K562 (cell line): Measurements from ENCODE around the gene PGAP2. TPM values are rescaled to one million over a fixed set of nuclear protein-coding genes. Genes with fewer than 3 reads are reported as not detected.
A peak's percentile ranks its signal among the peaks of the same experiment; 100 is the strongest.

ENCODE experiments used
- BHLHE40 ChIP-seq: IDR thresholded peaks from 2 replicates; pipeline ENCODE4 v1.6.1; 2011; ENCODE audit warnings: low read length, improper control_type of control experiment
- BRD4 ChIP-seq: fragments of 200-600 bp; sonication (generic); IDR thresholded peaks from 2 replicates; pipeline ENCODE4 v1.6.1; 2017; ENCODE audit warnings: inconsistent platforms
- CGGBP1 ChIP-seq: fragments of 250-450 bp; sonication (Bioruptor Pico); IDR thresholded peaks from 2 replicates; pipeline ENCODE4 v1.9.0; 2021; ENCODE audit warnings: mild to moderate bottlenecking
- CTBP1 ChIP-seq: fragments of 450-650 bp; IDR thresholded peaks from 2 replicates; pipeline ENCODE4 v1.6.1; 2016; ENCODE audit warnings: borderline replicate concordance
- EP400 ChIP-seq: fragments of 450-650 bp; IDR thresholded peaks from 2 replicates; pipeline ENCODE4 v1.6.1; 2017; ENCODE audit warnings: antibody characterized with exemption, mild to moderate bottlenecking, moderate library complexity
- KDM1A ChIP-seq, 2 experiments: fragments of 450-650 bp; IDR thresholded peaks; 2 replicates each; pipeline ENCODE4 v1.6.1; 2016; ENCODE audit warnings: mild to moderate bottlenecking in 2 of 2
- KHSRP ChIP-seq: fragments of 450-650 bp; IDR thresholded peaks from 2 replicates; pipeline ENCODE4 v1.6.1; 2017
- L3MBTL2 ChIP-seq: fragments of 450-650 bp; IDR thresholded peaks from 2 replicates; pipeline ENCODE4 v1.6.1; 2016; ENCODE audit warnings: mild to moderate bottlenecking, moderate library complexity
- MYC ChIP-seq, 2 experiments: fragments of 250-450 bp in 1 of 2; sonication (Bioruptor Pico) in 1 of 2; IDR thresholded peaks; 2 replicates each; pipeline versions ENCODE4 v1.5.1 to v1.6.1; 2012 to 2021; ENCODE audit warnings: low read depth in 2 of 2, borderline replicate concordance in 1 of 2, improper control_type of control experiment in 1 of 2, low read length in 1 of 2, mild to moderate bottlenecking in 1 of 2, moderate library complexity in 1 of 2
- NEUROD1 ChIP-seq: fragments of 150-350 bp; IDR thresholded peaks from 2 replicates; pipeline ENCODE4 v1.6.1; 2014; ENCODE audit warnings: borderline replicate concordance, low read length, low read depth; ENCODE audit not compliant: partially characterized antibody
- PBX2 ChIP-seq, 2 experiments: IDR thresholded peaks in 1 of 2; conservative IDR thresholded peaks in 1 of 2; 2 replicates each; pipeline ENCODE4 v1.6.1; 2016; ENCODE audit warnings: low read depth in 2 of 2, mild to moderate bottlenecking in 1 of 2, missing compliant biosample characterization in 1 of 2, missing genetic modification characterization in 1 of 2, moderate library complexity in 1 of 2
- PTTG1 ChIP-seq: fragments of 450-650 bp; IDR thresholded peaks from 2 replicates; pipeline ENCODE4 v1.6.1; 2016; ENCODE audit warnings: low read depth, mild to moderate bottlenecking, missing genetic modification characterization, missing compliant biosample characterization
- SIN3B ChIP-seq: fragments of 450-650 bp; IDR thresholded peaks from 2 replicates; pipeline ENCODE4 v1.6.1; 2017; ENCODE audit warnings: low read depth, mild to moderate bottlenecking, moderate library complexity
- TEAD4 ChIP-seq, 2 experiments: sonication (generic) in 1 of 2; formaldehyde crosslinking in 1 of 2; IDR thresholded peaks; 2 replicates each; pipeline versions ENCODE4 v1.6.1 to v1.8.0; 2012 to 2022; ENCODE audit warnings: borderline replicate concordance in 1 of 2, inconsistent platforms in 1 of 2, low read length in 1 of 2, mild to moderate bottlenecking in 1 of 2, missing genetic modification reagents in 1 of 2
- ZBTB1 ChIP-seq: sonication (generic); formaldehyde crosslinking; IDR thresholded peaks from 2 replicates; pipeline ENCODE4 v1.8.1; 2023; ENCODE audit warnings: missing genetic modification reagents, low read depth, mild to moderate bottlenecking, borderline replicate concordance
- ZBTB5 ChIP-seq: fragments of 450-650 bp; IDR thresholded peaks from 2 replicates; pipeline ENCODE4 v1.6.1; 2017; ENCODE audit warnings: antibody characterized with exemption
- ZNF23 ChIP-seq: fragments of 250-450 bp; sonication (Bioruptor Pico); IDR thresholded peaks from 2 replicates; pipeline ENCODE4 v1.4.0; 2020; ENCODE audit warnings: mild to moderate bottlenecking
- ZNF740 ChIP-seq, 3 experiments: fragments of 200-800 bp in 1 of 3; sonication (Bioruptor generic) in 1 of 3; sonication (generic) in 1 of 3; formaldehyde crosslinking in 1 of 3; IDR thresholded peaks; 2 replicates each; pipeline versions ENCODE4 v1.6.1 to v1.8.0; 2016 to 2022; ENCODE audit warnings: mild to moderate bottlenecking in 2 of 3, missing compliant biosample characterization in 2 of 3, missing genetic modification characterization in 2 of 3, missing genetic modification reagents in 1 of 3
- ZNF778 ChIP-seq: fragments of 450-650 bp; formaldehyde crosslinking; IDR thresholded peaks from 2 replicates; pipeline ENCODE4 v1.4.0; 2020; ENCODE audit warnings: mild to moderate bottlenecking, moderate library complexity
- polyA plus RNA-seq, 8 experiments: library from polyadenylated mRNA; depleted of rRNA in 4 of 8; stranded (reverse) in 5 of 8; unstranded in 3 of 8; fragments of >200 nt; fragmentation: Nextera tagmentation in 2 of 8; fragmentation: Illumina TruSeq in 1 of 8; extraction: Ambion mirVana in 2 of 8; extraction: Trizol in 1 of 8; gene quantifications; 2 replicates each; pipeline versions ENCODE4 v1.2.1 to v1.2.3, GENCODE V29; 2011 to 2014; ENCODE audit warnings: inconsistent platforms in 1 of 8, missing spikeins in 1 of 8
- total RNA-seq, 7 experiments: library from RNA; depleted of rRNA in 6 of 7; stranded (reverse); fragments of >200 nt in 6 of 7; fragmentation: Illumina TruSeq in 2 of 7; extraction: Trizol in 2 of 7; gene quantifications; 2 replicates each; pipeline versions ENCODE4 v1.2.1 to v1.2.3, GENCODE V29; 2011 to 2021; ENCODE audit warnings: low replicate concordance in 1 of 7

Gene PGAP2
- total and polyA plus RNA-seq, 9 of the 15 experiments (the other 6 are each of a cell fraction or from before 2014, with no cell fraction given) = 17.9 to 47.2 (median 33.7) TPM

- TF ChIP-seq KDM1A (IDR thresholded peaks at IDR 0.05) = no peak
- TF ChIP-seq KHSRP = no peak
- TF ChIP-seq PTTG1 (tag) = no peak
- TF ChIP-seq TEAD4 (IDR thresholded peaks at IDR 0.05; ENCODE audit: low read length) = no peak; the same call in 1 of the 2 replicates
- TF ChIP-seq TEAD4 (CRISPR knock-in tag; IDR thresholded peaks at IDR 0.05; ENCODE audit: borderline replicate concordance) = no peak
- TF ChIP-seq BRD4 = no peak
- no peak for TF ChIP-seq ZBTB1 (CRISPR knock-in tag)
- TF ChIP-seq ZNF740 (CRISPR knock-in tag; IDR thresholded peaks at IDR 0.05) = no peak
- TF ChIP-seq ZNF740 (tag; IDR thresholded peaks at IDR 0.05) = no peak
- TF ChIP-seq BHLHE40 = 0 out of 2 replicates have a peak, but pooled peaks have one; percentile 14
- TF ChIP-seq L3MBTL2 = no peak
- no peak for TF ChIP-seq NEUROD1
- no peak for TF ChIP-seq ZBTB5
- no peak for TF ChIP-seq EP400
- TF ChIP-seq SIN3B = no peak
- TF ChIP-seq CGGBP1 (CRISPR knock-in tag) = no peak
- no peak for TF ChIP-seq ZNF23 (CRISPR knock-in tag)
- TF ChIP-seq PBX2 (CRISPR knock-in tag; IDR thresholded peaks at IDR 0.05; ENCODE audit: low read depth) = no peak
- peak; percentile 75 for TF ChIP-seq PBX2 (tag; conservative IDR thresholded peaks at IDR 0.05; ENCODE audit: low read depth)
- no peak for TF ChIP-seq ZNF778
- peak; percentile 68; the same call in 1 of the 2 replicates for TF ChIP-seq CTBP1
- TF ChIP-seq MYC (IDR thresholded peaks at IDR 0.05; ENCODE audit: low read depth, low read length) = 0 out of 2 replicates have a peak, but pooled peaks have one; percentile 47
- no peak for TF ChIP-seq MYC (CRISPR knock-in tag; IDR thresholded peaks at IDR 0.05; ENCODE audit: borderline replicate concordance, low read depth)
Measured at GRCh38 chr11:3837793-3838192, 29.4 kb downstream of the PGAP2 start (continued).
